Stimulated activated CD8-positive, alpha-beta memory T cell treated with anti-CD3 and anti-CD28 coated beads, Interleukin-7, amount 100 ng/mL, for 48 hours (primary cell): ENCODE measurements around the gene IGF1R.

Experiments used
- DNase-seq, 2 donors: peaks; one replicate each; pipeline ENCODE4 v3.0.0-alpha.2; 2020; ENCODE audit warnings: low read depth in 1 of 2; ENCODE audit errors: extremely low read depth in 1 of 2

Gene IGF1R

GRCh38 chr15:98853617-98854420 lies 205.5 kb downstream of the IGF1R start:
- no peak for DNase-seq

GRCh38 chr15:98854496-98854895 lies 206.2 kb downstream of the IGF1R start:
- no peak for DNase-seq

- no peak for DNase-seq
Measured at GRCh38 chr15:98855067-98855814, 206.9 kb downstream of the IGF1R start.

GRCh38 chr15:98855815-98856531 lies 207.6 kb downstream of the IGF1R start:
- DNase-seq: no peak

- no peak for DNase-seq
Measured at GRCh38 chr15:98856532-98856907, 208.2 kb downstream of the IGF1R start.

GRCh38 chr15:98858610-98859023 lies 210.3 kb downstream of the IGF1R start:
- no peak for DNase-seq

GRCh38 chr15:98859149-98859548 lies 210.8 kb downstream of the IGF1R start:
- no peak for DNase-seq

- DNase-seq: no peak
Measured at GRCh38 chr15:98860281-98861041, 212.1 kb downstream of the IGF1R start.

- DNase-seq: no peak
Measured at GRCh38 chr15:98861188-98861587, 212.8 kb downstream of the IGF1R start.

GRCh38 chr15:98863983-98864382 lies 215.6 kb downstream of the IGF1R start:
- no peak for DNase-seq

GRCh38 chr15:98865397-98866339 lies 217.3 kb downstream of the IGF1R start:
- peak; percentile 48 to 67 for DNase-seq

GRCh38 chr15:98866511-98866910 lies 218.2 kb downstream of the IGF1R start:
- no peak for DNase-seq

GRCh38 chr15:98868564-98868963 lies 220.2 kb downstream of the IGF1R start:
- no peak for DNase-seq

GRCh38 chr15:98870788-98871187 lies 222.4 kb downstream of the IGF1R start:
- DNase-seq: no peak

GRCh38 chr15:98872774-98873173 lies 224.4 kb downstream of the IGF1R start:
- no peak for DNase-seq

GRCh38 chr15:98873441-98874218 lies 225.3 kb downstream of the IGF1R start:
- DNase-seq: no peak

GRCh38 chr15:98874370-98874769 lies 226.0 kb downstream of the IGF1R start:
- DNase-seq: no peak

GRCh38 chr15:98874773-98875172 lies 226.4 kb downstream of the IGF1R start:
- no peak for DNase-seq

- no peak for DNase-seq
Measured at GRCh38 chr15:98875309-98875708, 227.0 kb downstream of the IGF1R start.
